T-helper 9 cell (primary cell): ENCODE measurements around the gene ZNF557.
"Not testable (repeated sequence)": the region's sequence is repeated elsewhere in the genome, so short reads cannot be mapped to it uniquely, and the experiment has no call there.

ENCODE experiments used
- DNase-seq: peaks from one replicate; pipeline ENCODE4 v3.0.0-alpha.2; 2020
- total RNA-seq, 2 donors: gene quantifications; one replicate each; lab custom pipeline; 2026; lab: John Stamatoyannopoulos, UW

The ZNF557 gene
- 21.0 to 77.0 reads per million in 2 donors for total RNA-seq

- DNase-seq, result peak; percentile 99
These were observed at the start of gene ZNF557 for GRCh38 chr19:7069042-7069903. Gene ZNF557, plus strand, starts transcription at chr19:7069703. Its CDS starts 5,372 bp downstream, at chr19:7075075.

GRCh38 chr19:7021331-7021730, 48.2 kb upstream of the ZNF557 start, which contains the start of gene MBD3L2B:
Gene MBD3L2B, minus strand, starts transcription at chr19:7021431. Its CDS starts 34 bp downstream, at chr19:7021397.
- DNase-seq, result not testable (repeated sequence)

- DNase-seq, result not testable (repeated sequence)
These were observed 40.7 kb upstream of the ZNF557 start for GRCh38 chr19:7028790-7029189.

- DNase-seq, result not testable (repeated sequence)
These were observed 39.2 kb upstream of the ZNF557 start, which contains the start of gene MBD3L5 for GRCh38 chr19:7030278-7030677. Gene MBD3L5, plus strand, starts transcription at chr19:7030578. Its CDS starts 34 bp downstream, at chr19:7030612.

- DNase-seq, result not testable (repeated sequence)
These were observed 29.4 kb upstream of the ZNF557 start, which contains the start of gene MBD3L4 for GRCh38 chr19:7040079-7040478. Gene MBD3L4, minus strand, starts transcription at chr19:7040179. Its CDS starts 35 bp downstream, at chr19:7040144.

- not testable (repeated sequence) for DNase-seq
These were observed 27.9 kb upstream of the ZNF557 start for GRCh38 chr19:7041563-7041962.

- DNase-seq, result not testable (repeated sequence)
These were observed 20.5 kb upstream of the ZNF557 start, which contains the start of gene MBD3L2 for GRCh38 chr19:7049021-7049420. Gene MBD3L2, plus strand, starts transcription at chr19:7049321. Its CDS starts 53 bp downstream, at chr19:7049374.

GRCh38 chr19:7051421-7051820, 18.1 kb upstream of the ZNF557 start:
- DNase-seq, result not testable (repeated sequence)

- DNase-seq, result not testable (repeated sequence)
These were observed 16.6 kb upstream of the ZNF557 start for GRCh38 chr19:7052896-7053295.

GRCh38 chr19:7054635-7055368, 14.7 kb upstream of the ZNF557 start:
- DNase-seq, result not testable (repeated sequence)

GRCh38 chr19:7055679-7056078, 13.8 kb upstream of the ZNF557 start:
- DNase-seq, result not testable (repeated sequence)

GRCh38 chr19:7056371-7056770, 13.1 kb upstream of the ZNF557 start:
- not testable (repeated sequence) for DNase-seq

- DNase-seq, result not testable (repeated sequence)
These were observed 10.9 kb upstream of the ZNF557 start, which contains the start of gene MBD3L3 for GRCh38 chr19:7058576-7058975. Gene MBD3L3, minus strand, starts transcription at chr19:7058676. Its CDS starts 71 bp downstream, at chr19:7058605.

GRCh38 chr19:7059977-7060376, 9.5 kb upstream of the ZNF557 start:
- not testable (repeated sequence) for DNase-seq

- no peak for DNase-seq
These were observed 6.2 kb upstream of the ZNF557 start for GRCh38 chr19:7063339-7063738.

GRCh38 chr19:7063764-7064418, 5.6 kb upstream of the ZNF557 start:
- no peak for DNase-seq

GRCh38 chr19:7067122-7067521, 2.4 kb upstream of the ZNF557 start:
- DNase-seq, result not testable (repeated sequence)

GRCh38 chr19:7067716-7068115, 1.8 kb upstream of the ZNF557 start:
- DNase-seq, result no peak

GRCh38 chr19:7068599-7068998, 904 bp upstream of the ZNF557 start:
- DNase-seq, result no peak

GRCh38 chr19:7069904-7070226, 362 bp downstream of the ZNF557 start:
- DNase-seq, result no peak

- no peak for DNase-seq
These were observed 3.0 kb downstream of the ZNF557 start for GRCh38 chr19:7072541-7072940.

- DNase-seq, result no peak
These were observed 5.3 kb downstream of the ZNF557 start for GRCh38 chr19:7074705-7075282.
